ENCODE measurements around the gene NOP9. TPM values are rescaled to one million over a fixed set of nuclear protein-coding genes. Genes with fewer than 3 reads are reported as not detected.

NOP9 gene
- total and polyA plus RNA-seq, 9 of the 15 experiments (the other 6 are each of a cell fraction or from before 2014, with no cell fraction given) = 1.0 to 27.9 (median 15.1) TPM

- FAIRE-seq (no peak), DNase-seq (ENCODE audit: extremely low read depth in 1 of 4, low spot score in 3 of 4) (no peak), ATAC-seq (no peak)
- peak overlapping the region in 1 of 2 experiments; percentile 45; a peak in 1 of 4 replicates for H3K9ac ChIP-seq (ENCODE audit: insufficient read depth in 1 of 2, low read depth in 2 of 2, low read length in 2 of 2)
- H4K20me1 ChIP-seq (replicated peaks; ENCODE audit: control insufficient read depth, insufficient read depth, low read length) = no peaks in the 10 kb centered on the region; the same call in 1 of the 2 replicates
- H2AFZ ChIP-seq (ENCODE audit: low read depth, low read length) = no peak overlapping the region
- H3K27ac ChIP-seq (ENCODE audit: extremely low read depth, low read depth, low read length) = no peak overlapping the region
- no peak overlapping the region for H3K4me2 ChIP-seq (ENCODE audit: insufficient read depth, low read length)
- TF ChIP-seq MXD1 (CRISPR knock-in tag; IDR thresholded peaks at IDR 0.05; ENCODE audit: borderline replicate concordance, poor library complexity, severe bottlenecking) (no peak), TCFL5 (CRISPR knock-in tag; conservative IDR thresholded peaks at IDR 0.05) (no peak), MECOM (CRISPR knock-in tag; IDR thresholded peaks at IDR 0.05) (no peak), BRF1 (IDR thresholded peaks at IDR 0.05; ENCODE audit: borderline replicate concordance, extremely low read depth, insufficient read length) (no peak), NCOA6 (IDR thresholded peaks at IDR 0.05) (no peak), E2F3 (CRISPR knock-in tag; IDR thresholded peaks at IDR 0.05) (no peak), HNRNPL (IDR thresholded peaks at IDR 0.05; ENCODE audit: low read depth, low read length) (no peak), ZNF3 (CRISPR knock-in tag; IDR thresholded peaks at IDR 0.05) (no peak), MXI1 (IDR thresholded peaks at IDR 0.05; ENCODE audit: low read depth, low read length) (no peak)
- TF ChIP-seq, protein P1, sequence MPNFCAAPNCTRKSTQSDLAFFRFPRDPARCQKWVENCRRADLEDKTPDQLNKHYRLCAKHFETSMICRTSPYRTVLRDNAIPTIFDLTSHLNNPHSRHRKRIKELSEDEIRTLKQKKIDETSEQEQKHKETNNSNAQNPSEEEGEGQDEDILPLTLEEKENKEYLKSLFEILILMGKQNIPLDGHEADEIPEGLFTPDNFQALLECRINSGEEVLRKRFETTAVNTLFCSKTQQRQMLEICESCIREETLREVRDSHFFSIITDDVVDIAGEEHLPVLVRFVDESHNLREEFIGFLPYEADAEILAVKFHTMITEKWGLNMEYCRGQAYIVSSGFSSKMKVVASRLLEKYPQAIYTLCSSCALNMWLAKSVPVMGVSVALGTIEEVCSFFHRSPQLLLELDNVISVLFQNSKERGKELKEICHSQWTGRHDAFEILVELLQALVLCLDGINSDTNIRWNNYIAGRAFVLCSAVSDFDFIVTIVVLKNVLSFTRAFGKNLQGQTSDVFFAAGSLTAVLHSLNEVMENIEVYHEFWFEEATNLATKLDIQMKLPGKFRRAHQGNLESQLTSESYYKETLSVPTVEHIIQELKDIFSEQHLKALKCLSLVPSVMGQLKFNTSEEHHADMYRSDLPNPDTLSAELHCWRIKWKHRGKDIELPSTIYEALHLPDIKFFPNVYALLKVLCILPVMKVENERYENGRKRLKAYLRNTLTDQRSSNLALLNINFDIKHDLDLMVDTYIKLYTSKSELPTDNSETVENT (CRISPR knock-in tag; IDR thresholded peaks at IDR 0.05) = no peak
- H3K9me1 ChIP-seq (ENCODE audit: control insufficient read depth, insufficient read depth, low read length) = no peaks in the 10 kb centered on the region
- CTCF ChIA-PET (ENCODE audit: low intra/inter-chr PET ratio) = no interaction called here
- H3K36me3 ChIP-seq (ENCODE audit: control insufficient read depth, insufficient read depth, low read length) = no peaks in the 10 kb centered on the region
- H3K4me3 ChIP-seq = no peak overlapping the region
- no peaks in the 10 kb centered on the region for H3K9me3 ChIP-seq (replicated peaks; ENCODE audit: control insufficient read depth, insufficient read depth, low read depth, low read length)
- H3K27me3 ChIP-seq (ENCODE audit: control insufficient read depth in 2 of 2, insufficient read depth in 2 of 2, low read length in 2 of 2) = no peaks in the 10 kb centered on the region
- 75% methylated on average over 12 of the region's 18 CpGs for WGBS (ENCODE audit: insufficient coverage, low coverage, missing lambda C conversion rate)
- peaks cover 0 to 31% of the 10 kb centered on the region in 2 experiments; a peak in 4 of 5 replicates for H3K4me1 ChIP-seq (replicated peaks in 1 of 2; ENCODE audit: control insufficient read depth in 2 of 2, insufficient read depth in 2 of 2, low read length in 2 of 2)
- intact Hi-C loops (cut with micrococcal nuclease) (no loop called here), in situ Hi-C loops (cut with MboI) (no loop called here)
- BruUV-seq (replicated peaks) = no TSS peak
- peaks cover 9% of the 10 kb centered on the region; the same call in 1 of the 3 replicates for H3K79me2 ChIP-seq (ENCODE audit: control insufficient read depth, insufficient read depth, low read length)
- POLR2A ChIA-PET = interaction anchor here (0.6 to 1.4 kb wide), 2 partner anchors 9 to 24 kb away, joined by 3 read pairs; partner anchors contain the start of gene TINF2
Observed at GRCh38 chr14:24266344-24267244, 33.1 kb upstream of the NOP9 start.
